GM19035 (cell line): ENCODE results near the gene MEIS1.
"Not testable (repeated sequence)": the region's sequence is repeated elsewhere in the genome, so short reads cannot be mapped to it uniquely, and the experiment has no call there.

ENCODE experiments used
- ATAC-seq: cut with Tn5 transposase; IDR thresholded peaks from one replicate; pipeline ENCODE4 v1.9.1; 2021; ENCODE audit not compliant: unreplicated experiment

The MEIS1 gene

GRCh38 chr2:66466433-66466832 lies 31.5 kb downstream of the MEIS1 start:
- no peak for ATAC-seq

- ATAC-seq = no peak
Measured at GRCh38 chr2:66467718-66468117, 32.8 kb downstream of the MEIS1 start.

- ATAC-seq = no peak
Measured at GRCh38 chr2:66469214-66469902, 34.4 kb downstream of the MEIS1 start.

GRCh38 chr2:66470199-66470598 lies 35.3 kb downstream of the MEIS1 start:
- no peak for ATAC-seq

GRCh38 chr2:66472225-66472843 lies 37.4 kb downstream of the MEIS1 start:
- no peak for ATAC-seq

GRCh38 chr2:66477135-66477842 lies 42.4 kb downstream of the MEIS1 start:
- ATAC-seq = no peak

GRCh38 chr2:66478299-66478698 lies 43.4 kb downstream of the MEIS1 start:
- no peak for ATAC-seq

- ATAC-seq = no peak
Measured at GRCh38 chr2:66478731-66479316, 43.9 kb downstream of the MEIS1 start.

- no peak for ATAC-seq
Measured at GRCh38 chr2:66481100-66481549, 46.2 kb downstream of the MEIS1 start.

GRCh38 chr2:66485252-66485651 lies 50.3 kb downstream of the MEIS1 start:
- not testable (repeated sequence) for ATAC-seq

- ATAC-seq = no peak
Measured at GRCh38 chr2:66488946-66489345, 54.0 kb downstream of the MEIS1 start.

- no peak for ATAC-seq
Measured at GRCh38 chr2:66489436-66489835, 54.5 kb downstream of the MEIS1 start.

GRCh38 chr2:66490588-66491001 lies 55.7 kb downstream of the MEIS1 start:
- no peak for ATAC-seq

- ATAC-seq = no peak
Measured at GRCh38 chr2:66494708-66495107, 59.8 kb downstream of the MEIS1 start.

GRCh38 chr2:66495788-66496640 lies 61.1 kb downstream of the MEIS1 start:
- no peak for ATAC-seq

GRCh38 chr2:66496670-66497420 lies 61.9 kb downstream of the MEIS1 start:
- no peak for ATAC-seq

- ATAC-seq = no peak
Measured at GRCh38 chr2:66497431-66498288, 62.7 kb downstream of the MEIS1 start.

- ATAC-seq = no peak
Measured at GRCh38 chr2:66498289-66498975, 63.5 kb downstream of the MEIS1 start.

GRCh38 chr2:66501267-66501666 lies 66.3 kb downstream of the MEIS1 start:
- ATAC-seq = no peak
